ENCODE measurements around the gene IZUMO4. TPM values are rescaled to one million over a fixed set of nuclear protein-coding genes. Genes with fewer than 3 reads are reported as not detected.

IZUMO4 gene
- total RNA-seq, 6 experiments from 2014 or later: 0.68 to 1.9 (median 1.5) TPM

DNA sequence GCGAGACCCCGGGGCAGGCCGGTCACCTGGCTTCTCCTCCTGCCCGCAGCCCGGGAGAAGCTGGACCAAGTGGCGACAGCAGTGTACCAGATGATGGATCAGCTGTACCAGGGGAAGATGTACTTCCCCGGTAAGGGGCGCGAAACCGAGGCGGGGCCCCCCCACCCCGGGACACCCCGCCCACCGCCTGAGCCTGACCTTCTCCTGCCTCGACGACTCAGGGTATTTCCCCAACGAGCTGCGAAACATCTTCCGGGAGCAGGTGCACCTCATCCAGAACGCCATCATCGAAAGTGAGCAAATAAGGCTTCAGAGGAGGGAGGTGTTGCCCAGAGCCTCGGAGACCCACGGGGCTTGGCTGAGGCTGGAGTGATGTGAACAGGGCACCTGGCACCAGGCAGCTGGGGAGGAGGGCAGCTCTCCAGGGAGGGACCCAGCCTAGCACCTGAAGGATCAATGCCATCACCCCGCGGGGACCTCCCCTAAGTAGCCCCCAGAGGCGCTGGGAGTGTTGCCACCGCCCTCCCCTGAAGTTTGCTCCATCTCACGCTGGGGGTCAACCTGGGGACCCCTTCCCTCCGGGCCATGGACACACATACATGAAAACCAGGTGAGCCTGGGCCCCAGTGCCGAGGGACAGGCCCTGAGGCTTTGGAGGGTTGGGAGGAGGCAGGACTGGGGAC is 629 bp downstream of the IZUMO4 start:
- Mint-ChIP-seq H3K4me3 (peak overlapping the region; percentile 85), H3K27ac (peak overlapping the region; percentile 68; the same call in 1 of the 2 replicates), H3K36me3 (ENCODE audit: low read depth) (peaks cover 19% of the 10 kb centered on the region), H3K27me3 (ENCODE audit: insufficient read depth) (peaks cover 8% of the 10 kb centered on the region; the same call in 1 of the 2 replicates), H3K9me3 (no peaks in the 10 kb centered on the region), H3K4me1 (ENCODE audit: low read depth) (peaks cover 14% of the 10 kb centered on the region)
- DNase-seq: no peak
- TF ChIP-seq, protein P1, sequence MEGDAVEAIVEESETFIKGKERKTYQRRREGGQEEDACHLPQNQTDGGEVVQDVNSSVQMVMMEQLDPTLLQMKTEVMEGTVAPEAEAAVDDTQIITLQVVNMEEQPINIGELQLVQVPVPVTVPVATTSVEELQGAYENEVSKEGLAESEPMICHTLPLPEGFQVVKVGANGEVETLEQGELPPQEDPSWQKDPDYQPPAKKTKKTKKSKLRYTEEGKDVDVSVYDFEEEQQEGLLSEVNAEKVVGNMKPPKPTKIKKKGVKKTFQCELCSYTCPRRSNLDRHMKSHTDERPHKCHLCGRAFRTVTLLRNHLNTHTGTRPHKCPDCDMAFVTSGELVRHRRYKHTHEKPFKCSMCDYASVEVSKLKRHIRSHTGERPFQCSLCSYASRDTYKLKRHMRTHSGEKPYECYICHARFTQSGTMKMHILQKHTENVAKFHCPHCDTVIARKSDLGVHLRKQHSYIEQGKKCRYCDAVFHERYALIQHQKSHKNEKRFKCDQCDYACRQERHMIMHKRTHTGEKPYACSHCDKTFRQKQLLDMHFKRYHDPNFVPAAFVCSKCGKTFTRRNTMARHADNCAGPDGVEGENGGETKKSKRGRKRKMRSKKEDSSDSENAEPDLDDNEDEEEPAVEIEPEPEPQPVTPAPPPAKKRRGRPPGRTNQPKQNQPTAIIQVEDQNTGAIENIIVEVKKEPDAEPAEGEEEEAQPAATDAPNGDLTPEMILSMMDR (IDR thresholded peaks at IDR 0.05): 0 out of 2 replicates have a peak, but pooled peaks have one; percentile 24

DNA sequence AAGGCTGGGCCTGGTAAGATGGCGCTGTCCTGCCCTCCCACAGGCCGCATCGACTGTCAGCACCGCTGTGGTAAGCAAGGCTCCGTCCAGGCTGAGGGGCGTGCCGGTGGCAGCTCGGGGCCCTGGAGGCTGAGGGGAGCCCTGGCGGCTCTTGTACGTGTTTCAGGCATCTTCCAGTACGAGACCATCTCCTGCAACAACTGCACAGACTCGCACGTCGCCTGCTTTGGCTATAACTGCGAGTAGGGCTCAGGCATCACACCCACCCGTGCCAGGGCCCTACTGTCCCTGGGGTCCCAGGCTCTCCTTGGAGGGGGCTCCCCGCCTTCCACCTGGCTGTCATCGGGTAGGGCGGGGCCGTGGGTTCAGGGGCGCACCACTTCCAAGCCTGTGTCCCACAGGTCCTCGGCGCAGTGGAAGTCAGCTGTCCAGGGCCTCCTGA is 1.2 kb downstream of the IZUMO4 start:
- TF ChIP-seq, protein P1 (IDR thresholded peaks at IDR 0.05): no peak
- DNase-seq: no peak
- Mint-ChIP-seq H3K4me1 (ENCODE audit: low read depth) (peaks cover 14% of the 10 kb centered on the region), H3K9me3 (no peaks in the 10 kb centered on the region), H3K4me3 (no peak overlapping the region), H3K27ac (no peak overlapping the region), H3K27me3 (ENCODE audit: insufficient read depth) (peaks cover 8% of the 10 kb centered on the region; the same call in 1 of the 2 replicates), H3K36me3 (ENCODE audit: low read depth) (peaks cover 19% of the 10 kb centered on the region)

DNA sequence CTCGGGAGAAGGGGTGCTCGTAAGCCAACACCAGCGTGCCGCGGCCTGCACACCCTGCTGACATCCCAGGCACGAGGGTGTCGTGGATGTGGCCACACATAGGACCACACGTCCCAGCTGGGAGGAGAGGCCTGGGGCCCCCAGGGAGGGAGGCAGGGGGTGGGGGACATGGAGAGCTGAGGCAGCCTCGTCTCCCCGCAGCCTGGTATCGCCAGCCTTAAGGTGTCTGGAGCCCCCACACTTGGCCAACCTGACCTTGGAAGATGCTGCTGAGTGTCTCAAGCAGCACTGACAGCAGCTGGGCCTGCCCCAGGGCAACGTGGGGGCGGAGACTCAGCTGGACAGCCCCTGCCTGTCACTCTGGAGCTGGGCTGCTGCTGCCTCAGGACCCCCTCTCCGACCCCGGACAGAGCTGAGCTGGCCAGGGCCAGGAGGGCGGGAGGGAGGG is 2.4 kb downstream of the IZUMO4 start:
- H3K36me3 Mint-ChIP-seq (ENCODE audit: low read depth): peaks cover 24% of the 10 kb centered on the region
- TF ChIP-seq, protein P1 (IDR thresholded peaks at IDR 0.05): no peak
- peaks cover 12% of the 10 kb centered on the region for H3K4me1 Mint-ChIP-seq (ENCODE audit: low read depth)

DNA sequence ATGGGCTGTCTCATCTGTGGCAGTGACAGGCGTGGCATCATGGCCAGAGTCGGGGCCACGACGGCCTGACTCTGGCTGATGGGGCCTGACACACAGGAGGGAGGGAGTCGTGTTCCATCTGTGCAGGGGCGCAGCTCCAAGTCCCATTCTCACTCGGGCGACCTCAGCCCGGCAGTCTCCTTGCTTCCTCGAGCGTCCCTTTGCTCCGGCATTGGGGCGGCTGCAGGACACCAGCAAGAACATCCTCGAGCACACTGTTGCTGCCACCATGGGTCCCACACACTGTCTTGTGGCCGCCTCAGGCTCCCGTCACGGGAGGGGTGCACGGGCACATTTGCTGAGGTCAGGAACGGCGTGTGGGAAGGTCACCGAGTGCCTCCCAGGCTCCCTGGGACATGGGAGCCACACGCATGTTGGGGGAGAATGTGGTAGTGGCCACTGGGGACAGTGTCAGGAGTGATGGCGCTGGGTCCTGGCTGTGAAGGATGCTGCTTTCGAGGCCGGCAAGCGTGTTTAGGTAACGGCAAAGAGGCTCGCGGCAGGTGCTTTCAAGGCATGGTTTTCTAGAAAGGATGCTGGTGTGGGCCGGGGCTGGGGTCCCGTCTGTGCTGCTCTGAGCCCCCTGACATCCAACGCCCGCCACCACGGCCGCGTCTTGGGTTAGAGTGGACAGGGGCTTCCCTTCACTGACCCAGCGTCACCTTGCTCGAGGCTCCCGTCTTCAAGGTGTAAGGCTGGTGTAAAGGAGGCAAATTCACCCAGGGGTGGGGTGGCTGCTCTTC is 3.4 kb downstream of the IZUMO4 start:
- H3K27me3 Mint-ChIP-seq (ENCODE audit: insufficient read depth): peaks cover 8% of the 10 kb centered on the region
- peaks cover 28% of the 10 kb centered on the region for H3K36me3 Mint-ChIP-seq (ENCODE audit: low read depth)
- TF ChIP-seq, protein P1 (IDR thresholded peaks at IDR 0.05): no peak
- no peaks in the 10 kb centered on the region for H3K9me3 Mint-ChIP-seq
- no peak for DNase-seq
- no peak overlapping the region for H3K4me3 Mint-ChIP-seq
- H3K4me1 Mint-ChIP-seq (ENCODE audit: low read depth): peaks cover 5% of the 10 kb centered on the region; the same call in 1 of the 2 replicates
- H3K27ac Mint-ChIP-seq: no peak overlapping the region

More for the DNA sequence above, 2.4 kb downstream of the IZUMO4 start:
- Mint-ChIP-seq H3K9me3 (no peaks in the 10 kb centered on the region), H3K4me3 (no peak overlapping the region), H3K27ac (no peak overlapping the region), H3K27me3 (ENCODE audit: insufficient read depth) (peaks cover 8% of the 10 kb centered on the region)
- DNase-seq: no peak

DNA sequence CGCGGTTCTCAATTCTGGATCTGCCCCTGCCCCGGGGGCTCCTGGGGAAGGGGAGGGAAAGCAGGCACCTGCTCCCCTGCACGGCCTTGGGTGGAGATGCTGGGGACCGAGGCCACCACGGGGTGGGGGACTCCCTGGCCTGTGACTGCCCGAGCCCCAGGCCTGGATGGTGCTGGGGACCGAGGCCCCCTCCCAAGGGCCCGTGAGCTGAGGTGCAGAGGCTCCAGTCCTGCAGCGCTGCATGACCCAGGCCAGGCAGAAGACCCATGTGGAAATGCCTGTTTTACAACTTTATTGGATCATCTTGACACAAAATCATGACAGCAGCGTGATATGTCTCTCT is 4.0 kb downstream of the IZUMO4 start:
- peaks cover 5% of the 10 kb centered on the region; the same call in 1 of the 2 replicates for H3K4me1 Mint-ChIP-seq (ENCODE audit: low read depth)
- H3K9me3 Mint-ChIP-seq: no peaks in the 10 kb centered on the region
- peaks cover 32% of the 10 kb centered on the region for H3K36me3 Mint-ChIP-seq (ENCODE audit: low read depth)
- DNase-seq: no peak
- H3K27me3 Mint-ChIP-seq (ENCODE audit: insufficient read depth): peaks cover 7% of the 10 kb centered on the region
- no peak overlapping the region for H3K4me3 Mint-ChIP-seq
- TF ChIP-seq, protein P1 (IDR thresholded peaks at IDR 0.05): no peak
- no peak overlapping the region for H3K27ac Mint-ChIP-seq
